Neural progenitor cell (in vitro differentiated cells): ENCODE measurements around the gene ATP1A2. TPM values are rescaled to one million over a fixed set of nuclear protein-coding genes. Genes with fewer than 3 reads are reported as not detected.

Source experiments
- DNase-seq: peaks from one replicate; pipeline ENCODE4 v3.0.0-alpha.2; 2016; ENCODE audit warnings: low spot score
- H2AFZ ChIP-seq: fragments of 200-600 bp; sonication (generic); replicated peaks from 2 replicates; pipeline ENCODE4 v1.6.1; 2016; ENCODE audit warnings: antibody characterized with exemption
- H3F3A ChIP-seq: fragments of 200-600 bp; sonication (generic); 2 replicates; pipeline ENCODE4 v1.6.1; 2016; ENCODE audit warnings: antibody characterized with exemption, low read depth
- H3K27ac ChIP-seq: fragments of 200-600 bp; sonication (generic); 2 replicates; pipeline ENCODE4 v1.5.1; 2016; ENCODE audit warnings: mild to moderate bottlenecking
- H3K27me3 ChIP-seq: fragments of 200-600 bp; sonication (generic); 2 replicates; pipeline ENCODE4 v1.6.1; 2016; ENCODE audit warnings: mild to moderate bottlenecking, moderate library complexity
- H3K36me3 ChIP-seq: fragments of 200-600 bp; sonication (generic); 2 replicates; pipeline ENCODE4 v1.5.1; 2016
- H3K4me1 ChIP-seq: fragments of 200-600 bp; sonication (generic); 2 replicates; pipeline ENCODE4 v1.6.1; 2016; ENCODE audit warnings: mixed run types
- H3K4me2 ChIP-seq: fragments of 200-600 bp; sonication (generic); 2 replicates; pipeline ENCODE4 v1.6.1; 2016
- H3K4me3 ChIP-seq: fragments of 200-600 bp; sonication (generic); 2 replicates; pipeline ENCODE4 v1.5.1; 2016
- H3K79me2 ChIP-seq: fragments of 200-600 bp; sonication (generic); 2 replicates; pipeline ENCODE4 v1.6.1; 2016; ENCODE audit warnings: low read depth
- H3K9ac ChIP-seq: fragments of 200-600 bp; sonication (generic); 2 replicates; pipeline ENCODE4 v1.6.1; 2016
- H3K9me3 ChIP-seq: fragments of 200-600 bp; sonication (generic); 2 replicates; pipeline ENCODE4 v1.5.1; 2016; ENCODE audit warnings: low read depth
- H4K20me1 ChIP-seq: fragments of 200-600 bp; sonication (generic); 2 replicates; pipeline ENCODE4 v1.6.1; 2016; ENCODE audit warnings: low read depth
- H3K27ac Mint-ChIP-seq: 3 replicates; pipeline ENCODE4 v1.8.0; 2021; ENCODE audit warnings: mixed read lengths
- H3K27me3 Mint-ChIP-seq: 2 replicates; pipeline ENCODE4 v1.8.0; 2022; ENCODE audit warnings: low read depth, mild to moderate bottlenecking, inconsistent platforms, moderate library complexity, mixed read lengths; ENCODE audit not compliant: insufficient read depth
- H3K36me3 Mint-ChIP-seq: 3 replicates; pipeline ENCODE4 v1.8.0; 2021; ENCODE audit warnings: mixed read lengths
- H3K4me1 Mint-ChIP-seq: 3 replicates; pipeline ENCODE4 v1.8.0; 2021; ENCODE audit warnings: mixed read lengths
- H3K4me3 Mint-ChIP-seq: 3 replicates; pipeline ENCODE4 v1.8.0; 2021; ENCODE audit warnings: mild to moderate bottlenecking, moderate library complexity, mixed read lengths
- H3K9me3 Mint-ChIP-seq: 3 replicates; pipeline ENCODE4 v1.8.0; 2020; ENCODE audit warnings: mixed read lengths
- EZH2 ChIP-seq: fragments of 200-600 bp; sonication (generic); IDR thresholded peaks from 2 replicates; pipeline ENCODE4 v1.6.1; 2017; ENCODE audit warnings: antibody characterized with exemption, mild to moderate bottlenecking, moderate library complexity
- EZH2phosphoT487 ChIP-seq: fragments of 200-600 bp; sonication (generic); IDR thresholded peaks from 2 replicates; pipeline ENCODE4 v1.6.1; 2017; ENCODE audit warnings: antibody characterized with exemption
- total RNA-seq: library from RNA; depleted of rRNA; stranded (reverse); fragments of >200 nt; gene quantifications from 2 replicates; pipeline ENCODE4 v1.2.3, GENCODE V29; 2015; ENCODE audit warnings: low replicate concordance
- TF ChIP-seq, protein P1 (sequence below): fragments of 200-600 bp; sonication (generic); IDR thresholded peaks from 2 replicates; pipeline ENCODE4 v1.5.1; 2017; ENCODE audit warnings: antibody characterized with exemption, mild to moderate bottlenecking

ATP1A2 gene
- total RNA-seq, 1 donor from 2014 or later: 88.6 TPM

- Histone ChIP-seq H3K9ac (no peak within 1 kb of the TSS), H3F3A (peaks cover 14% of the 10 kb centered on the region), H3K4me1 (peaks cover 10% of the 10 kb centered on the region), H3K27me3 (peaks cover 74% of the 10 kb centered on the region), H4K20me1 (no peaks in the 10 kb centered on the region), H3K79me2 (no peaks in the 10 kb centered on the region), H2AFZ (peak within 1 kb of the TSS; percentile 66), H3K9me3 (no peaks in the 10 kb centered on the region), H3K27ac (no peak within 1 kb of the TSS), H3K36me3 (no peaks in the 10 kb centered on the region), H3K4me3 (peak within 1 kb of the TSS; percentile 52), H3K4me2 (peak within 1 kb of the TSS; percentile 71)
- no peak within 1 kb of the TSS for H3K27ac Mint-ChIP-seq
- peak within 1 kb of the TSS; percentile 88 for H3K4me3 Mint-ChIP-seq
- no peaks in the 10 kb centered on the region for H3K9me3 Mint-ChIP-seq
- H3K4me1 Mint-ChIP-seq: peaks cover 28% of the 10 kb centered on the region
- no peaks in the 10 kb centered on the region for H3K36me3 Mint-ChIP-seq
- peaks cover 22% of the 10 kb centered on the region for H3K27me3 Mint-ChIP-seq
- no peak for TF ChIP-seq EZH2phosphoT487
- TF ChIP-seq EZH2: peak; percentile 53
- DNase-seq: no peak
Measured at GRCh38 chr1:160069460-160070231, 45.9 kb upstream of the ATP1A2 start, which contains the start of gene KCNJ10. KCNJ10 (minus strand) TSS chr1:160070160; CDS start chr1:160042532, 27,628 bp downstream.

- Mint-ChIP-seq H3K27ac (no peak overlapping the region), H3K9me3 (no peaks in the 10 kb centered on the region), H3K36me3 (no peaks in the 10 kb centered on the region), H3K4me1 (peaks cover 25% of the 10 kb centered on the region), H3K27me3 (peaks cover 22% of the 10 kb centered on the region), H3K4me3 (peak overlapping the region; percentile 88)
- H3K27me3 ChIP-seq: peaks cover 83% of the 10 kb centered on the region
- peak; percentile 93 for DNase-seq
- peak overlapping the region; percentile 52 for H3K4me3 ChIP-seq
- TF ChIP-seq EZH2: peak; percentile 39
- TF ChIP-seq EZH2phosphoT487: no peak
- peak overlapping the region; percentile 66 for H2AFZ ChIP-seq
- no peaks in the 10 kb centered on the region for H3K9me3 ChIP-seq
- H3K36me3 ChIP-seq: no peaks in the 10 kb centered on the region
- H3K27ac ChIP-seq: no peak overlapping the region
- no peaks in the 10 kb centered on the region for H3K79me2 ChIP-seq
- peaks cover 10% of the 10 kb centered on the region for H3K4me1 ChIP-seq
- H3F3A ChIP-seq: peaks cover 14% of the 10 kb centered on the region
- H4K20me1 ChIP-seq: no peaks in the 10 kb centered on the region
- H3K9ac ChIP-seq: no peak overlapping the region
- peak overlapping the region; percentile 71 for H3K4me2 ChIP-seq
Measured at GRCh38 chr1:160070243-160071163, 45.1 kb upstream of the ATP1A2 start.

- no peak overlapping the region for H2AFZ ChIP-seq
- Mint-ChIP-seq H3K27ac (no peak overlapping the region), H3K9me3 (no peaks in the 10 kb centered on the region), H3K27me3 (peaks cover 22% of the 10 kb centered on the region), H3K4me3 (no peak overlapping the region), H3K36me3 (no peaks in the 10 kb centered on the region), H3K4me1 (peaks cover 29% of the 10 kb centered on the region)
- H3K27ac ChIP-seq: no peak overlapping the region
- H3K4me1 ChIP-seq: peaks cover 10% of the 10 kb centered on the region
- no peak overlapping the region for H3K4me2 ChIP-seq
- peaks cover 90% of the 10 kb centered on the region for H3K27me3 ChIP-seq
- H3K4me3 ChIP-seq: no peak overlapping the region
- H3K9me3 ChIP-seq: no peaks in the 10 kb centered on the region
- H3K36me3 ChIP-seq: no peaks in the 10 kb centered on the region
- TF ChIP-seq, protein P1, sequence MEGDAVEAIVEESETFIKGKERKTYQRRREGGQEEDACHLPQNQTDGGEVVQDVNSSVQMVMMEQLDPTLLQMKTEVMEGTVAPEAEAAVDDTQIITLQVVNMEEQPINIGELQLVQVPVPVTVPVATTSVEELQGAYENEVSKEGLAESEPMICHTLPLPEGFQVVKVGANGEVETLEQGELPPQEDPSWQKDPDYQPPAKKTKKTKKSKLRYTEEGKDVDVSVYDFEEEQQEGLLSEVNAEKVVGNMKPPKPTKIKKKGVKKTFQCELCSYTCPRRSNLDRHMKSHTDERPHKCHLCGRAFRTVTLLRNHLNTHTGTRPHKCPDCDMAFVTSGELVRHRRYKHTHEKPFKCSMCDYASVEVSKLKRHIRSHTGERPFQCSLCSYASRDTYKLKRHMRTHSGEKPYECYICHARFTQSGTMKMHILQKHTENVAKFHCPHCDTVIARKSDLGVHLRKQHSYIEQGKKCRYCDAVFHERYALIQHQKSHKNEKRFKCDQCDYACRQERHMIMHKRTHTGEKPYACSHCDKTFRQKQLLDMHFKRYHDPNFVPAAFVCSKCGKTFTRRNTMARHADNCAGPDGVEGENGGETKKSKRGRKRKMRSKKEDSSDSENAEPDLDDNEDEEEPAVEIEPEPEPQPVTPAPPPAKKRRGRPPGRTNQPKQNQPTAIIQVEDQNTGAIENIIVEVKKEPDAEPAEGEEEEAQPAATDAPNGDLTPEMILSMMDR: no peak
- TF ChIP-seq EZH2phosphoT487: no peak
- no peak for TF ChIP-seq EZH2
- H4K20me1 ChIP-seq: no peaks in the 10 kb centered on the region
- H3F3A ChIP-seq: peaks cover 14% of the 10 kb centered on the region
- H3K9ac ChIP-seq: no peak overlapping the region
- H3K79me2 ChIP-seq: no peaks in the 10 kb centered on the region
- no peak for DNase-seq
Measured at GRCh38 chr1:160071289-160071688, 44.3 kb upstream of the ATP1A2 start.

DNA sequence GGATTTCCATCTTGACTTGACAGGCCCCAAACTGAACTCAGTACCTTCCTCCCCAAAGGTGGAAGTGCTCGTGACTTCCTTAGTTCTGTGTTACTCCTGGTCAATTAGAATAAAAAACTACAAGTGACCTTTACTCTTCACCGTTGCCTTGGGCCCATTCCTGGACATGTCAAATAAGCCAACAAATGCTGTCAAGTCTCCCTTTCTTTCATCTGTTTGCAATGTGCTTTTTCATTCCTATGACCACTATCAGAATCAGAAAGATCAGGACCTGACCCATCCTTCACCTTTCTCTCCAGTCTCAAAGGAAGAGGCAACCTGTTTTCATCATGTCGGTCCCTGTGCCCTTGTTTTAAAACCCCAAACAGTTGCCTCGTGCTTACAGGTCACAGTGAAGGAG lies 40.7 kb upstream of the ATP1A2 start:
- H3K4me1 ChIP-seq: no peaks in the 10 kb centered on the region
- Mint-ChIP-seq H3K9me3 (no peaks in the 10 kb centered on the region), H3K36me3 (no peaks in the 10 kb centered on the region), H3K27ac (no peak overlapping the region), H3K27me3 (peaks cover 11% of the 10 kb centered on the region), H3K4me1 (peaks cover 20% of the 10 kb centered on the region), H3K4me3 (no peak overlapping the region)
- H3K36me3 ChIP-seq: no peaks in the 10 kb centered on the region
- no peak overlapping the region for H3K4me3 ChIP-seq
- no peak for DNase-seq
- H3K27me3 ChIP-seq: peaks cover 80% of the 10 kb centered on the region
- no peaks in the 10 kb centered on the region for H3K79me2 ChIP-seq
- no peaks in the 10 kb centered on the region for H3K9me3 ChIP-seq
- TF ChIP-seq EZH2: no peak
- no peak overlapping the region for H3K4me2 ChIP-seq
- H4K20me1 ChIP-seq: no peaks in the 10 kb centered on the region
- H3K9ac ChIP-seq: no peak overlapping the region
- H3F3A ChIP-seq: peaks cover 10% of the 10 kb centered on the region
- H2AFZ ChIP-seq: no peak overlapping the region
- H3K27ac ChIP-seq: no peak overlapping the region
